Astrocyte of the spinal cord (primary cell): ENCODE measurements around the gene MARCHF4.

Experiments
- DNase-seq: peaks from one replicate; pipeline ENCODE4 v3.0.0; 2011; ENCODE audit warnings: low read depth, low spot score
- H3K4me3 ChIP-seq: 2 replicates; pipeline ENCODE4 v1.5.1; 2011; ENCODE audit warnings: low read depth, mild to moderate bottlenecking, low read length, moderate library complexity
- in situ Hi-C: cut with HindIII; loops from 2 replicates; pipeline ENCODE4 v1.10.0; 2017; ENCODE audit warnings: low sequenced_read_pairs
- TF ChIP-seq, protein P1 (sequence below): IDR thresholded peaks from 2 replicates; pipeline ENCODE4 v1.5.1; 2012; ENCODE audit warnings: low read depth, mild to moderate bottlenecking, low read length, inconsistent platforms

MARCHF4 gene

DNA sequence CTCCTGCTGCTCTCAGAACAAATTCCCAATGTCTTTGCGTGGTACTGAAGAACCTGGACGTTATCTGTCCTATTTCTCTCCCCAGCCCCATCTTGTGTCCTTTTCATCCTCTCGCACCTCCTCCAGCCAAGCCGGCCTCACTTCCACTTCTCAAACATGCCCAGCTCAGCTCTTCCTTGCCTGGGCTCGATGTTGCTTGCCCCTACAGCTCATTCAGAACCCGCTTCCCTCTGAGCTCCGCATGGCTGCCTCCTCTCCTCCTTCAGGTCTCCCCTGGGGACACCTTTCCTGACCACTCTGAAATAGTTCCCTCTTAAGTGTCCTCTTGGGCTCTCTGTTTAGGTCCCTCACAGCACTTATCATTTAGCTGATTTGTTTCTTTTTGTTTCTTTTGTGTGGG, 33.3 kb upstream of the MARCHF4 start:
- in situ Hi-C loops = no loop called here
- TF ChIP-seq, protein P1, sequence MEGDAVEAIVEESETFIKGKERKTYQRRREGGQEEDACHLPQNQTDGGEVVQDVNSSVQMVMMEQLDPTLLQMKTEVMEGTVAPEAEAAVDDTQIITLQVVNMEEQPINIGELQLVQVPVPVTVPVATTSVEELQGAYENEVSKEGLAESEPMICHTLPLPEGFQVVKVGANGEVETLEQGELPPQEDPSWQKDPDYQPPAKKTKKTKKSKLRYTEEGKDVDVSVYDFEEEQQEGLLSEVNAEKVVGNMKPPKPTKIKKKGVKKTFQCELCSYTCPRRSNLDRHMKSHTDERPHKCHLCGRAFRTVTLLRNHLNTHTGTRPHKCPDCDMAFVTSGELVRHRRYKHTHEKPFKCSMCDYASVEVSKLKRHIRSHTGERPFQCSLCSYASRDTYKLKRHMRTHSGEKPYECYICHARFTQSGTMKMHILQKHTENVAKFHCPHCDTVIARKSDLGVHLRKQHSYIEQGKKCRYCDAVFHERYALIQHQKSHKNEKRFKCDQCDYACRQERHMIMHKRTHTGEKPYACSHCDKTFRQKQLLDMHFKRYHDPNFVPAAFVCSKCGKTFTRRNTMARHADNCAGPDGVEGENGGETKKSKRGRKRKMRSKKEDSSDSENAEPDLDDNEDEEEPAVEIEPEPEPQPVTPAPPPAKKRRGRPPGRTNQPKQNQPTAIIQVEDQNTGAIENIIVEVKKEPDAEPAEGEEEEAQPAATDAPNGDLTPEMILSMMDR = no peak
- no peak for DNase-seq
- H3K4me3 ChIP-seq = no peak overlapping the region

DNA sequence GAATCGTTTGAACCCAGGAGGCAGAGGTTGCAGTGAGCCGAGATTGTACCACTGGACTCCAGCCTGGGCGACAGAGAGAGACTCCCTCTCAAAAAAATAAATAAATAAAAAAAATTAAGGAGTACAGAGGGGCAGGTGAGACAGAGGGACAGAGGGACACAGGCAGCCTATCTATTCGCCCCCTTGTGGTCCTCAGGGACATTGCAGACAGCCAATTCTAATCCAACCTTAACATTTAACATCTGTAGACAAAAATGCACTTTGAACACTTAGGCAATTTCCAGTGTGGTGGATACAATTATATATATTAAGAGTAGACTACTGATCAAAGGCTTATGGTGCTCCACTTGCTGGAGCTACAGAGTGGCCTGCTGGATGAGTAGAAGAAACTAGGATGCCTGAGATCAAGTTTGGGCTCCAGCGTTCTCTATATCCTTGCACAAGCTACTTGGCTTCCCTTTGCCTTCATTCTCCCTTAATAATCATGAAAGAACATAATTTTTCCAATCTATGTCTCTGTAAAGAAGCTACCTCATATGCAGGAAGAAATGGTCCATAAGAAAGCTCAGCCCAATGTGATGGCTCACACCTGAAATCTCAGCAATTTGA, 31.8 kb upstream of the MARCHF4 start:
- H3K4me3 ChIP-seq = no peak overlapping the region
- in situ Hi-C loops = no loop called here
- TF ChIP-seq, protein P1 = peak; percentile 88
- peak; percentile 33 for DNase-seq

DNA sequence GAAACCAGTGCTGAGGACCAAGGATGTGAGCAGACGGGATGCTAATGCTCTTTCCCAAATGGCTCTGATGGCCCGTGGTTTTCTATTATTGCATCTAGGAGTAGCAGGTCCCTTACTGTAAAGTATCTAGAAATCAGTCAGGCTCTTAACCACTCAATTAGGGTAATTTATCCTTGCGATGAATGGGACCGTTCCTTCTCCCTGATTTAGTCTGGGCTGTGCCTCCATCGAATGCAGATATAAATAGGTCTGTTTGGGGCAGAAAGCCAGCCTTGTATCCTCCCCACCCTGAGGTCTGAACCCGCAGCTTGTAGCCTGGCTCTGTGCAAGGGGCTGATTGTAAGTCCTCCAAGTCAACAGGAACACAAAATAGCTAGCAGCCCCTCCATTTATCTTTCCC, 30.5 kb upstream of the MARCHF4 start:
- DNase-seq = no peak
- in situ Hi-C loops = no loop called here
- H3K4me3 ChIP-seq = no peak overlapping the region
- TF ChIP-seq, protein P1 = no peak

DNA sequence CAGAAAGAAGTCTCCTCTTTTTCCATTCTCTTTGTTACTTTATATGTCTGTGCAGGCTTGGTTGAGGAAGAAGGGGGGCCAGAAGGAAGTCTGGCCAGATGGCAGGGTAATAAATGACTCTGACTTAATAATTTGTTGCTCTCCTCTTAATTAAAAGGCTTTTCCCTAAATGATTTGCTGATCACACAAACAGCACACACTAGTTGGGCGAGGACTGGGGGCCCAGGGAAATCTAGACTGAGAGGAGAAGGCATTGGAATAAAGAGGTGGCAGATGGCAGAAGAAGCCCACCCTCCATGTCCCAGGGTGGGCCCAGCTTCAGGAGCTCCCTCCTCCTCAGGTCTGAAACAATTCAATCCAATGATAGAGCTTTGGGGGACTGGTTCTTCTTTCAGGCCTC, 27.3 kb upstream of the MARCHF4 start:
- H3K4me3 ChIP-seq = no peak overlapping the region
- no peak for DNase-seq
- in situ Hi-C loops = no loop called here
- TF ChIP-seq, protein P1 = no peak

DNA sequence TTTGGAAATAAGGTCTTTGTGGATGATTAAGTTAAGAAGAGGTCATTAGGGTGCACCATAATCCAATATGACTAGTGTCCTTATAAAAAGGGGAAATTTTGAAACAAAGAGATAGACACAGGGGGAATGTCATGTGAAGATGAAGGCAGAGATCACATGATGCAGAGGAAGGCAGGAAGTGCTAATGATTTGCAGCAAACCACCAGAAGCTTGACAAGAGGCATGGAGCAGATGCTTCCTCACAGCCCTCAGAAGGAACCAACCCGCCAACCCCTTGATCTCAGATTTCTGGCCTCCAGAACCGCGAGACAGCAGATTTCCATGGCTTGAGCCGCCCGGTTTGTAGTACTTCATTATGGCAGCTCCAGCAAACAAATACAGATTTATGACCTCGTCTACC, 22.6 kb upstream of the MARCHF4 start:
- in situ Hi-C loops = no loop called here
- no peak overlapping the region for H3K4me3 ChIP-seq
- TF ChIP-seq, protein P1 = no peak
- no peak for DNase-seq

- H3K4me3 ChIP-seq = no peak overlapping the region
- DNase-seq = no peak
- in situ Hi-C loops = no loop called here
- TF ChIP-seq, protein P1 = no peak
Observed at GRCh38 chr2:216392945-216393840, 20.9 kb upstream of the MARCHF4 start.
